GM20000 (cell line): ENCODE data around the gene LTO1.
"Not testable (repeated sequence)": the region's sequence is repeated elsewhere in the genome, so short reads cannot be mapped to it uniquely, and the experiment has no call there.

Experiments used
- DNase-seq: peaks from one replicate; pipeline ENCODE4 v3.0.0; 2012; ENCODE audit warnings: low spot score
- TF ChIP-seq, protein P1 (sequence below): IDR thresholded peaks from 2 replicates; pipeline ENCODE4 v1.5.1; 2012; ENCODE audit warnings: mild to moderate bottlenecking, control low read depth; ENCODE audit errors: extremely low read depth, missing control alignments

LTO1 gene

DNA sequence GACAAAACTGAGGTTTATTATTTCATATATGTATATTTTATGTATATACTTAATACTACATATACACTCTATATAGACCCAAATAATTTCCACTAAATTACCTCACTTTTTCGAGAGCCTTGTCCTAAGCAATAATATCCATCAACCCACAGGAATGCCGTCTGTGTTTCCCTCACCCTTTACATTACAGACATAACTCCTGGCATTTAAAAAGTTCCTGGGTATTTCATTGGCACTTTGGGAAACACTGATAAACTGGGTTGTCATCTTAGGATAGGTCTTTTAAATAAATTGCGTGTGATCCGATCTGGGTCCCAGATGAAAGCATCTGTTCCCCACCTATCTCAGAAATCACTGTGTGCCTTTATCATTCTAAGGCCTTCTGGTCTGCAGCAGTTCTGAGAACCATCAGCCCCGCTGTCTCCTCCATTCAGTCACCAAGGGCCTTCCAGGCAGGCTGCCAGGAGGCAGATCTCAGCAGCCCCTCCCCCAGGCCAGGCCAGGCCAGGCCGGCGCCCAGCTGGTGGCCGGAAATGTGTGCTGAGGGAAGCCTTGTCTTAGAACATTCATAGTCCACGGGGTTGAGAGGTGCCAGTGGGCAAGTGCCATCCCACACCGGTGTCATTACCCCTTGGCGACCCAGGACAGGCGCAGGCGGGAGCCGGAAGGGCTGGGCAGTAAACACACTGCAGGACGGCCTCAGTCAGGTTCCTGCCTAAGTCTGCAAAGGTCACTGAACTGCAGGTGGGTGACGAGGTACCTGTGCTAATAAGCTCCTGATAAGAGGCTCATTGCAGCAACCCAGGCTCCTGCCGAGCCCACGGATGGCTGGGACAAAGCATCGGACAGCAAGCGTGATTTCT lies 25.4 kb upstream of the LTO1 start:
- TF ChIP-seq, protein P1, sequence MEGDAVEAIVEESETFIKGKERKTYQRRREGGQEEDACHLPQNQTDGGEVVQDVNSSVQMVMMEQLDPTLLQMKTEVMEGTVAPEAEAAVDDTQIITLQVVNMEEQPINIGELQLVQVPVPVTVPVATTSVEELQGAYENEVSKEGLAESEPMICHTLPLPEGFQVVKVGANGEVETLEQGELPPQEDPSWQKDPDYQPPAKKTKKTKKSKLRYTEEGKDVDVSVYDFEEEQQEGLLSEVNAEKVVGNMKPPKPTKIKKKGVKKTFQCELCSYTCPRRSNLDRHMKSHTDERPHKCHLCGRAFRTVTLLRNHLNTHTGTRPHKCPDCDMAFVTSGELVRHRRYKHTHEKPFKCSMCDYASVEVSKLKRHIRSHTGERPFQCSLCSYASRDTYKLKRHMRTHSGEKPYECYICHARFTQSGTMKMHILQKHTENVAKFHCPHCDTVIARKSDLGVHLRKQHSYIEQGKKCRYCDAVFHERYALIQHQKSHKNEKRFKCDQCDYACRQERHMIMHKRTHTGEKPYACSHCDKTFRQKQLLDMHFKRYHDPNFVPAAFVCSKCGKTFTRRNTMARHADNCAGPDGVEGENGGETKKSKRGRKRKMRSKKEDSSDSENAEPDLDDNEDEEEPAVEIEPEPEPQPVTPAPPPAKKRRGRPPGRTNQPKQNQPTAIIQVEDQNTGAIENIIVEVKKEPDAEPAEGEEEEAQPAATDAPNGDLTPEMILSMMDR = no peak
- DNase-seq = no peak

DNA sequence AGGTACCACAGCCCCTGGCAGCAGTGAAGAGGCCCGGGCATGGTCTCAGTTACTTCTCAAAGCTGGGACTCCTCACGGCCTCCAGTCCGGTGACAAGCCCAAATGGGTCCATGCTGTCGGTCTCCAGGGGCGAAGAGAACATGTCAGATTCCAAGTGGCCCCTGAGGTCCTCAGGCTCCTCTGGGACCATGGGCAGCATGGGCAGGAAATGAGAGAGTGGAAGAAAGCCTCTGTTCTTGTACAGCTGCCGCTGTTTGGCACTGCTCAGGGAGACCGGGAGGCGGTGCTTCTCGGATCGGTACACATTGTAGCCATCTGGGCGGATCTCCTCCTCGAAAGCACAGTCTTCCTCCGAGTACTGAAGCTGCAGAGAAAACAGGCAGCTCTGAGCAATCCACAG lies 24.1 kb upstream of the LTO1 start:
- TF ChIP-seq, protein P1 = no peak
- no peak for DNase-seq

DNA sequence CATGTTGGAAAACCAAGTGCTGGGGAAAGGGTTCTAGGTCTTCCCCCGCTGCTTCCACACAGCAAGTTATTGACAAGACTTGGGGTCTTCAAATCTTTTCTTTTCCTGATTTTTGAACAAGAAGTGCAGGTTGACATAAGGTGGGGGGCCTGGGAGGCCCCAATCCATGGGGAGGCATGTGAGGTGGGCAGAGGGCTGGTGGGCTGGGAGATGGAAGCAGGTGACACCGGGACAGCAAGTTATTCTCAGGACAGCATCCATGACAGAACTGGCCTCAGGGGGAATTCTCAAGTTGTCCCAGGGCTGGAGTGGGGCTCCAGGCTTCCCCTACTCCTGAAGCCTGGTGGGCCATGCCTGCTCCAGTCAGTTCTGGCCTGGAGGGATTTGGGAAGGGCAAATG lies 23.2 kb upstream of the LTO1 start:
- DNase-seq = no peak
- TF ChIP-seq, protein P1 = no peak

DNA sequence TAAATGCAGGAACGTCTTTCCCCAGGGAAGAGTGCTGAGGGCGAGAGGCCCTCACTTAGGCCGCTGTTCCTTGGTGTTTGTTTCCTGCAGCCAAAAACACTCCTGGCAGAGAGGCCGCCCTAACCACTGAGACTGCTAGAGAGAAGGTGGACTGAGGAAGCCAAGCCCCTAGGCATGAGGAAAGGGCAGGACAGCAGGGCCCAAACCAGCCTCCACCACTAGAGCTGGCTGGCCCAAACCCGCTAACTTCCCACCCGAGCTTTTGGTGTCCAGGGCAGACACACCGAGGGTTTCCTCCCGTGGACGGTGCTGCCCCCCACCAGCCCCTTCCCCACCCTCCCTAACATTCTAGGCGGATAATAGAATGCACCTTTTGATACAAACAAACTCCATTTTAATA lies 22.7 kb upstream of the LTO1 start:
- DNase-seq = no peak
- TF ChIP-seq, protein P1 = no peak

DNA sequence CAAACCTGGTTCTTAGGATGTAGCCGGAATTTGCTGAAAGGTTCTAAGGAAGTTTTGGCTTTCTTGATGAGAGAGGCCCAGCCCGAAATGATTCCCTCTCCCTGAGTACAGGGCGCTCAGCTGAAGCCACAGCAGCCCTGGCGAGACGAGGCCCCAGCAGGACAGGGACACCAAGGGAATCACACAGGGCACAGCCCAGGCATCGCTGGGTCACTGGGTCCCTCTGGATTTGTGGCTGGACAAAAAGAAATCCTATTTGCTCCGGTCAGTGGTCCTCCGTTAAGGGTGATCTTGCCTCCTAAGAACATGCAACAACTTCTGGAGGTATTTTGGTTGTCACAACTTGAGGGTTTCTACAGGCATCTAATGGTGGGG lies 22.3 kb upstream of the LTO1 start:
- no peak for DNase-seq
- TF ChIP-seq, protein P1 = no peak

DNA sequence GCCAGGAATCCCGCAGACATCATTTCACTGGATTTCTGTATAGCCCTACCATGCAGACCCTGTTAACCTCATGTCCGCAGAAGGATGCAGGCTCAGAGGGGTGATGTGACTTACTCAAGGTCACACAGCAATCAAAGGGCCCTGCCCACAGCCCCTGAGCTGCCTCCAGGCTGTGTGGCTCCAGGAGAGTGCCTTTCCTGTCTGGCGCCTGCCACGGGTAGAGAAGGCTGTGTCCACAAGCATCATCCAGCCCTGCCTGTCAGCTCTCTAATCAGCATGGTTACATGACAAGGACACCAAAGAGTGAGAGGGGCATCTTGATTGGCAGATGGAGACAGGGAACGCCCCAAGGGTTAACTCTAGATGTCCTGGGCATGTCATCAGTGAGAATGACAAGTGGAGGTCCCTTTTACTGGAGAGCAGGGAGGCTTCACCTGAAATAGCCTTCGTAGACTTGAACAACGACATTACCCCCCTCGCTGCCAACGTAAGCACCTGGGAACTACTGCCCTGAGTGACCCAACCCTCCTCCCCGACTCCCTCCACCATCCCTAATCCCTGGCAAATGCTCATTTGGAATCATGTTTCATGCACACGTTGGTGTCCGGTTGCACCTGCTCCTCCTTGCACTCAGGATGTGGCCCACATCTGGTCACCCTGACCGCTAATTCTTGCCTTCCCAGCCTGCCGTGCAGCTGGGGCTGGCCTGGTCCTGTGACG lies 21.8 kb upstream of the LTO1 start:
- TF ChIP-seq, protein P1 = no peak
- DNase-seq = no peak

DNA sequence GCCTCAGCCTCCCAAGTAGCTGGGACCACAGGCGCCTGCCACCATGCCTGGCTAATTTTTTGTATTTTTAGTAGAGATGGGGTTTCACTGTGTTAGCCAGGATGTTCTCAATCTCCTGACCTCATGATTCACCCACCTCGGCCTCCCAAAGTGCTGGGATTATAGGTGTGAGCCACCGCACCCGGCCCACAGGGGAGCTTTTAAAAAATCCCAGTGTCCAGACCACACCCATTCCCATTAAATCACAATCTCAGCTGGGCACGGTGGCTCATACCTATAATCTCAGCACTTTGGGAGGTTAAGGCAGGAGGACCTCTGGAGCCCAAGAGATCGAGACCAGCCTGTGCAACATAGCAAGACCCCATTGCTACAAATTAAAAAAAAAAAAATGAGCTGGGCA lies 20.8 kb upstream of the LTO1 start:
- DNase-seq = not testable (repeated sequence)
